Measurements from ENCODE around the gene PCDH12.
A peak's percentile ranks its signal among the peaks of the same experiment; 100 is the strongest.

GRCh38 chr5:141969783-141970771 lies 12.1 kb upstream of the PCDH12 start:
- TF ChIP-seq CTCF (IDR thresholded peaks at IDR 0.05 in 8 of 11, conservative IDR thresholded peaks at IDR 0.05 in 3 of 11): peak in 1 of 11 experiments; percentile 8
- no peak for TF ChIP-seq POLR2AphosphoS5 (IDR thresholded peaks at IDR 0.05)
- no peak for TF ChIP-seq POLR2A (IDR thresholded peaks at IDR 0.05)

All from spleen (tissue), 7 donors.